Erythroblast (primary cell): ENCODE data around the gene PPP3CA.

Source experiments
- GATA1 ChIP-seq: IDR thresholded peaks from 2 replicates; pipeline ENCODE4 v1.6.1; 2011; ENCODE audit warnings: low read depth, mild to moderate bottlenecking, control low read depth, low read length, moderate library complexity
- POLR2A ChIP-seq: IDR thresholded peaks from 2 replicates; pipeline ENCODE4 v1.6.1; 2011; ENCODE audit warnings: mild to moderate bottlenecking, low read length

DNA sequence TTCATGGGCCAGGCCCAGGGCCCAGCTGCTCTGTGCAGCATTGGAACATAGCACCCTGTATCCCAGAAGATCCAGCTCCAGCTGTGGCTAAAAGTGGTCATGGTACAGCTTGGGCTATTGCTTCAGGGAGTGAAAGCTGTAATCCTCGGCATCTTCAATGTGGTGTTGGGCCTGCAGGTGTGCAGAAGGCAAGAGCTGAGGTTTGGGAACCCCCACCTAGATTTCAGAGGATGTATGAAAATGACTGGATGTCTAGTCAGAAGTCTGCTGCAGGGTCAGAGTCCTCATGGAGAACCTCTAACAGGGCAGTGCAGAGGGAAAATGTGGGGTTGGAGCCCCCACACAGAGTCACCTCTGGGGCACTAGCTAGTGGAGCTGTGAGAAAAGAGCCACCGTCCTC is 341.7 kb downstream of the PPP3CA start:
- TF ChIP-seq POLR2A, result no peak
- TF ChIP-seq GATA1, result no peak
